Adipose tissue (tissue), 3 donors: Measurements from ENCODE around the gene ELK1. TPM values are rescaled to one million over a fixed set of nuclear protein-coding genes. Genes with fewer than 3 reads are reported as not detected.
"Not testable (repeated sequence)": the region's sequence is repeated elsewhere in the genome, so short reads cannot be mapped to it uniquely, and the experiment has no call there.

Source experiments
- H3K27ac ChIP-seq: one replicate; pipeline ENCODE4 v1.5.1; 2013; ENCODE audit warnings: low read depth, low read length
- WGBS, 3 donors: extraction: QIAGEN DNeasy Blood & Tissue Kit; methylation state at CpG; one replicate each; pipeline ENCODE4 v1.1.7; 2013; 5-methylcytosine and 5-hydroxymethylcytosine counted together
- polyA plus RNA-seq, 3 donors: library from polyadenylated mRNA; stranded (reverse); fragments of 200-250 nt; gene quantifications; one replicate each; pipeline ENCODE4 v1.2.3, GENCODE V29; 2013
- donor health status: healthy with polysubstance abuse.
- donor health status: Bipolar disorder and iron deficiency.
- donor health status: healthy.

The ELK1 gene
- polyA plus RNA-seq: 10 to 100 TPM; 11.5 to 27.3 (median 23.1) TPM

GRCh38 chrX:47650164-47651042 is at the start of gene ELK1:
Gene ELK1, minus strand, starts transcription at chrX:47650563. Its CDS starts 9,122 bp downstream, at chrX:47641441.
- no peak within 1 kb of the TSS for H3K27ac ChIP-seq
- 0 to 38% (median 1%) methylated on average over 27 to 64 of the region's 65 CpGs for WGBS, 3 donors

GRCh38 chrX:47697181-47697580 is 46.8 kb upstream of the ELK1 start:
- no peak overlapping the region for H3K27ac ChIP-seq
- WGBS, 3 donors: 33 to 55% (median 48%) methylated on average over 1 of the region's 1 CpG

- WGBS, 3 donors: 35 to 72% (median 69%) methylated on average over 2 of the region's 2 CpGs
- H3K27ac ChIP-seq: no peak overlapping the region
These were observed 39.8 kb upstream of the ELK1 start for GRCh38 chrX:47690175-47690574.

- WGBS, 3 donors: 59 to 71% (median 70%) methylated on average over 4 to 6 of the region's 6 CpGs
- no peak overlapping the region for H3K27ac ChIP-seq
These were observed 36.9 kb upstream of the ELK1 start for GRCh38 chrX:47687263-47687662.

- H3K27ac ChIP-seq: no peak overlapping the region
- WGBS, 3 donors: 50 to 53% (median 53%) methylated on average over 3 of the region's 3 CpGs
These were observed 33.5 kb upstream of the ELK1 start for GRCh38 chrX:47683829-47684205.

GRCh38 chrX:47683184-47683828 is 32.9 kb upstream of the ELK1 start:
- 77 to 89% (median 78%) methylated on average over 10 to 14 of the region's 14 CpGs for WGBS, 3 donors
- no peak overlapping the region for H3K27ac ChIP-seq

GRCh38 chrX:47675959-47676859 is 25.8 kb upstream of the ELK1 start:
- WGBS, 3 donors: 54 to 66% (median 55%) methylated on average over 5 to 7 of the region's 7 CpGs
- H3K27ac ChIP-seq: not testable (repeated sequence)

GRCh38 chrX:47674776-47675175 is 24.4 kb upstream of the ELK1 start:
- H3K27ac ChIP-seq: no peak overlapping the region
- 71 to 85% (median 75%) methylated on average over 5 of the region's 5 CpGs for WGBS, 3 donors

GRCh38 chrX:47665797-47666196 is 15.4 kb upstream of the ELK1 start:
- H3K27ac ChIP-seq: not testable (repeated sequence)
- 70 to 92% (median 91%) methylated on average over 4 of the region's 4 CpGs for WGBS, 3 donors

GRCh38 chrX:47664737-47665136 is 14.4 kb upstream of the ELK1 start:
- H3K27ac ChIP-seq: no peak overlapping the region
- 75 to 86% (median 80%) methylated on average over 5 of the region's 5 CpGs for WGBS, 3 donors

GRCh38 chrX:47662144-47662657 is 11.8 kb upstream of the ELK1 start:
- no peak overlapping the region for H3K27ac ChIP-seq
- WGBS, 3 donors: 42 to 86% (median 62%) methylated on average over 1 of the region's 1 CpG

- 84 to 93% (median 85%) methylated on average over 7 of the region's 7 CpGs for WGBS, 3 donors
- no peak overlapping the region for H3K27ac ChIP-seq
These were observed 11.2 kb upstream of the ELK1 start for GRCh38 chrX:47661539-47661938.

- WGBS, 3 donors: 11 to 45% (median 26%) methylated on average over 8 of the region's 8 CpGs
- no peak overlapping the region for H3K27ac ChIP-seq
These were observed 9.0 kb upstream of the ELK1 start for GRCh38 chrX:47659421-47659726.

- 0 to 30% (median 0%) methylated on average over 44 to 54 of the region's 54 CpGs for WGBS, 3 donors
- peak within 1 kb of the TSS; percentile 88 for H3K27ac ChIP-seq
These were observed 8.5 kb upstream of the ELK1 start, which contains the start of gene UXT for GRCh38 chrX:47658684-47659420. Gene UXT, minus strand, starts transcription at chrX:47659180. Its CDS starts 253 bp downstream, at chrX:47658927.

- no peak overlapping the region for H3K27ac ChIP-seq
- WGBS, 3 donors: 1 to 52% (median 3%) methylated on average over 12 to 13 of the region's 13 CpGs
These were observed 7.9 kb upstream of the ELK1 start for GRCh38 chrX:47658301-47658683.

- 11 to 45% (median 16%) methylated on average over 19 of the region's 19 CpGs for WGBS, 3 donors
- H3K27ac ChIP-seq: no peak overlapping the region
These were observed 911 bp upstream of the ELK1 start for GRCh38 chrX:47651043-47651905.

GRCh38 chrX:47649781-47650163 is 591 bp downstream of the ELK1 start:
- 1 to 36% (median 5%) methylated on average over 8 to 11 of the region's 11 CpGs for WGBS, 3 donors
- H3K27ac ChIP-seq: no peak overlapping the region
